ENCODE data around the gene SRR.

SRR gene

GRCh38 chr17:2302778-2303203, 959 bp upstream of the SRR start:
- peak overlapping the region; percentile 83 for H3K9ac ChIP-seq (ENCODE audit: low read length)
- no peaks in the 10 kb centered on the region for H4K20me1 ChIP-seq (ENCODE audit: insufficient read depth, low read length)
- peaks cover 49% of the 10 kb centered on the region for H3K79me2 ChIP-seq (ENCODE audit: low read length)
- no peaks in the 10 kb centered on the region for H3K4me1 ChIP-seq (ENCODE audit: low read length)
- H3K4me2 ChIP-seq (ENCODE audit: low read depth, low read length) = peak overlapping the region; percentile 87
- no peaks in the 10 kb centered on the region for H3K9me2 ChIP-seq (replicated peaks; ENCODE audit: insufficient read depth, low read length)
- 0 out of 2 replicates have a peak, but pooled peaks cover 3% of the 10 kb centered on the region for H3K36me3 ChIP-seq (replicated peaks; ENCODE audit: insufficient read depth, low read length)
- peak overlapping the region; percentile 67; the same call in 1 of the 2 replicates for H3K27ac ChIP-seq (ENCODE audit: low read length)
- TF ChIP-seq EZH2phosphoT487 (IDR thresholded peaks at IDR 0.05; ENCODE audit: low read length) (no peak), EZH2 (optimal IDR thresholded peaks at IDR 0.05; ENCODE audit: low read depth, low read length) (no peak), CTCF (IDR thresholded peaks at IDR 0.05; ENCODE audit: low read length) (no peak)
- no peaks in the 10 kb centered on the region for H3K9me3 ChIP-seq (replicated peaks; ENCODE audit: insufficient read depth, low read length)
- H2AFZ ChIP-seq (ENCODE audit: low read length) = peak overlapping the region; percentile 94
- no peaks in the 10 kb centered on the region for H3K27me3 ChIP-seq (replicated peaks; ENCODE audit: insufficient read depth, low read length)
- peak overlapping the region; percentile 91 for H3K4me3 ChIP-seq (ENCODE audit: low read length)
- no peaks in the 10 kb centered on the region for H3F3A ChIP-seq (ENCODE audit: insufficient read depth, low read length)
- peak; percentile 11 for DNase-seq

- H3K27ac ChIP-seq (ENCODE audit: low read length) = no peak overlapping the region
- H4K20me1 ChIP-seq (ENCODE audit: insufficient read depth, low read length) = no peaks in the 10 kb centered on the region
- no peak overlapping the region for H3K4me3 ChIP-seq (ENCODE audit: low read length)
- peaks cover 37% of the 10 kb centered on the region for H3K79me2 ChIP-seq (ENCODE audit: low read length)
- DNase-seq = no peak
- H3K9ac ChIP-seq (ENCODE audit: low read length) = no peak overlapping the region
- H3K27me3 ChIP-seq (replicated peaks; ENCODE audit: insufficient read depth, low read length) = no peaks in the 10 kb centered on the region
- H3K9me3 ChIP-seq (replicated peaks; ENCODE audit: insufficient read depth, low read length) = no peaks in the 10 kb centered on the region
- no peak overlapping the region for H2AFZ ChIP-seq (ENCODE audit: low read length)
- H3K4me2 ChIP-seq (ENCODE audit: low read depth, low read length) = no peak overlapping the region
- no peak for TF ChIP-seq EZH2phosphoT487 (IDR thresholded peaks at IDR 0.05; ENCODE audit: low read length)
- no peak for TF ChIP-seq CTCF (IDR thresholded peaks at IDR 0.05; ENCODE audit: low read length)
- no peak for TF ChIP-seq EZH2 (optimal IDR thresholded peaks at IDR 0.05; ENCODE audit: low read depth, low read length)
- no peaks in the 10 kb centered on the region for H3K9me2 ChIP-seq (replicated peaks; ENCODE audit: insufficient read depth, low read length)
- H3F3A ChIP-seq (ENCODE audit: insufficient read depth, low read length) = no peaks in the 10 kb centered on the region; the same call in 1 of the 2 replicates
- H3K36me3 ChIP-seq (replicated peaks; ENCODE audit: insufficient read depth, low read length) = 0 out of 2 replicates have a peak, but pooled peaks cover 3% of the 10 kb centered on the region
- no peaks in the 10 kb centered on the region for H3K4me1 ChIP-seq (ENCODE audit: low read length)
These were observed 1.2 kb downstream of the SRR start for GRCh38 chr17:2304931-2305330.

- Histone ChIP-seq H3K27ac (ENCODE audit: low read length) (no peak overlapping the region), H3K36me3 (replicated peaks; ENCODE audit: insufficient read depth, low read length) (no peaks in the 10 kb centered on the region), H3K4me3 (ENCODE audit: low read length) (no peak overlapping the region), H3K4me1 (ENCODE audit: low read length) (no peaks in the 10 kb centered on the region), H3K9me3 (replicated peaks; ENCODE audit: insufficient read depth, low read length) (no peaks in the 10 kb centered on the region), H3F3A (ENCODE audit: insufficient read depth, low read length) (no peaks in the 10 kb centered on the region; the same call in 1 of the 2 replicates), H3K9me2 (replicated peaks; ENCODE audit: insufficient read depth, low read length) (no peaks in the 10 kb centered on the region), H3K4me2 (ENCODE audit: low read depth, low read length) (no peak overlapping the region), H4K20me1 (ENCODE audit: insufficient read depth, low read length) (no peaks in the 10 kb centered on the region), H3K79me2 (ENCODE audit: low read length) (no peaks in the 10 kb centered on the region), H3K27me3 (replicated peaks; ENCODE audit: insufficient read depth, low read length) (no peaks in the 10 kb centered on the region), H2AFZ (ENCODE audit: low read length) (no peak overlapping the region), H3K9ac (ENCODE audit: low read length) (no peak overlapping the region)
- no peak for DNase-seq
- no peak for TF ChIP-seq EZH2 (optimal IDR thresholded peaks at IDR 0.05; ENCODE audit: low read depth, low read length)
- no peak for TF ChIP-seq CTCF (IDR thresholded peaks at IDR 0.05; ENCODE audit: low read length)
- no peak for TF ChIP-seq EZH2phosphoT487 (IDR thresholded peaks at IDR 0.05; ENCODE audit: low read length)
These were observed 5.8 kb downstream of the SRR start for GRCh38 chr17:2309338-2310154.

Measured in MM.1S (cell line).